HCT116 (cell line): ENCODE measurements around the gene SIPA1L3. TPM values are rescaled to one million over a fixed set of nuclear protein-coding genes. Genes with fewer than 3 reads are reported as not detected.

Experiments used
- ATAC-seq: fragments of 200-7000 bp; cut with Tn5 transposase; 2 replicates; pipeline ENCODE4 v1.9.1; 2020; ENCODE audit warnings: mild to moderate bottlenecking, moderate library complexity
- BruUV-seq: library from RNA; stranded (reverse); fragments of 400-500 nt; replicated peaks from 2 replicates; lab custom pipeline; 2021; lab: Mats Ljungman, UMichigan
- CTCF ChIA-PET: fragments of 300-600 bp; sonication (Branson Sonifier 250); formaldehyde crosslinking; loops from one replicate; lab custom pipeline; 2021; ENCODE audit warnings: antibody characterized with exemption; lab: Charles Lee
- POLR2A ChIA-PET: fragments of 300-600, 350-600 bp; sonication (Branson Sonifier 250); formaldehyde crosslinking; loops from one replicate; lab custom pipeline; 2021; ENCODE audit warnings: antibody characterized with exemption; lab: Charles Lee
- RAD21 ChIA-PET, 2 experiments: fragments of 300-600 bp; sonication (Branson Sonifier 250); formaldehyde crosslinking; loops; one replicate each; lab custom pipeline; 2023; ENCODE audit warnings: low total read pairs in 2 of 2; ENCODE audit not compliant: uncharacterized antibody in 2 of 2, unreplicated experiment in 2 of 2, low non-redundant PET in 1 of 2; lab: Charles Lee
- DNase-seq: peaks from one replicate; pipeline ENCODE4 v3.0.0-alpha.2; 2010; ENCODE audit warnings: low read depth, low spot score
- H2AFZ ChIP-seq: fragments of 200-600 bp; shearing (Covaris generic), sonication (generic); 2 replicates; pipeline ENCODE4 v1.6.1; 2017; ENCODE audit warnings: low read depth, mixed run types, mixed read lengths, antibody characterized with exemption, low read length; ENCODE audit not compliant: poor library complexity, severe bottlenecking
- H3K27ac ChIP-seq: 2 replicates; pipeline ENCODE4 v1.5.1; 2012; ENCODE audit warnings: low read depth, low read length
- H3K27me3 ChIP-seq: fragments of 200-600 bp; sonication (generic); 2 replicates; pipeline ENCODE4 v1.6.1; 2016; ENCODE audit warnings: mixed run types, low read length, mixed read lengths; ENCODE audit not compliant: insufficient read depth
- H3K36me3 ChIP-seq, 2 experiments: fragments of 200-500 bp in 1 of 2; fragments of 200-600 bp in 1 of 2; sonication (Bioruptor generic) in 1 of 2; sonication (generic) in 1 of 2; 2 replicates each; pipeline versions ENCODE4 v1.5.1 to v1.6.1; 2014 to 2016; ENCODE audit warnings: low read length in 2 of 2, inconsistent platforms in 1 of 2, mixed read lengths in 1 of 2, mixed run types in 1 of 2; ENCODE audit not compliant: insufficient read depth in 2 of 2, control insufficient read depth in 1 of 2
- H3K4me1 ChIP-seq, 2 experiments: fragments of 200-600 bp in 1 of 2; sonication (generic) in 1 of 2; 2 replicates each; pipeline versions ENCODE4 v1.5.1 to v1.6.1; 2012 to 2017; ENCODE audit warnings: low read length in 2 of 2, inconsistent platforms in 1 of 2, mild to moderate bottlenecking in 1 of 2, mixed read lengths in 1 of 2, mixed run types in 1 of 2, moderate library complexity in 1 of 2; ENCODE audit not compliant: insufficient read depth in 2 of 2, control insufficient read depth in 1 of 2
- H3K4me2 ChIP-seq: fragments of 200-600 bp; sonication (generic); 2 replicates; pipeline ENCODE4 v1.6.1; 2017; ENCODE audit warnings: mixed run types, low read length, mixed read lengths
- H3K4me3 ChIP-seq, 2 experiments: fragments of 200-600 bp in 1 of 2; sonication (generic) in 1 of 2; replicated peaks in 1 of 2; 2 replicates each; pipeline ENCODE4 v1.5.1; 2011 to 2016; ENCODE audit warnings: low read length in 2 of 2, control low read depth in 1 of 2, low read depth in 1 of 2, mild to moderate bottlenecking in 1 of 2, mixed read lengths in 1 of 2, mixed run types in 1 of 2
- H3K79me2 ChIP-seq: fragments of 200-600 bp; sonication (generic); 2 replicates; pipeline ENCODE4 v1.6.1; 2017; ENCODE audit warnings: mild to moderate bottlenecking, mixed run types, low read length, moderate library complexity, mixed read lengths; ENCODE audit not compliant: insufficient read depth
- H3K9ac ChIP-seq: fragments of 200-600 bp; sonication (generic); 2 replicates; pipeline ENCODE4 v1.6.1; 2016; ENCODE audit warnings: low read length, mixed read lengths
- H3K9me2 ChIP-seq: fragments of 200-600 bp; sonication (generic), shearing (Covaris generic); 2 replicates; pipeline ENCODE4 v1.6.1; 2017; ENCODE audit warnings: mixed run types, mild to moderate bottlenecking, moderate library complexity; ENCODE audit not compliant: insufficient read depth
- H3K9me3 ChIP-seq, 2 experiments: fragments of 200-500 bp in 1 of 2; fragments of 200-600 bp in 1 of 2; sonication (Bioruptor generic) in 1 of 2; sonication (generic) in 1 of 2; 2 replicates each; pipeline ENCODE4 v1.6.1; 2014 to 2017; ENCODE audit warnings: low read length in 2 of 2, mixed read lengths in 2 of 2, inconsistent platforms in 1 of 2, low read depth in 1 of 2, mild to moderate bottlenecking in 1 of 2, mixed run types in 1 of 2, moderate library complexity in 1 of 2; ENCODE audit not compliant: control insufficient read depth in 1 of 2, insufficient read depth in 1 of 2
- H4K20me1 ChIP-seq: fragments of 200-600 bp; sonication (generic), shearing (Covaris generic); 2 replicates; pipeline ENCODE4 v1.6.1; 2017; ENCODE audit warnings: mixed run types, mild to moderate bottlenecking, moderate library complexity; ENCODE audit not compliant: insufficient read depth
- ELF1 ChIP-seq: IDR thresholded peaks from 2 replicates; pipeline ENCODE4 v1.6.1; 2012; ENCODE audit warnings: low read depth, borderline replicate concordance
- EZH2 ChIP-seq: fragments of 200-600 bp; sonication (generic); IDR thresholded peaks from 2 replicates; pipeline ENCODE4 v1.6.1; 2017; ENCODE audit warnings: antibody characterized with exemption, mixed run types
- FOSL1 ChIP-seq: IDR thresholded peaks from 2 replicates; pipeline ENCODE4 v1.6.1; 2012; ENCODE audit warnings: low read depth
- MAX ChIP-seq: IDR thresholded peaks from 2 replicates; pipeline ENCODE4 v1.6.1; 2012
- POLR2AphosphoS5 ChIP-seq: IDR thresholded peaks from 2 replicates; pipeline ENCODE4 v1.6.1; 2011; ENCODE audit warnings: mild to moderate bottlenecking, low read depth, low read length, moderate library complexity
- RAD21 ChIP-seq: IDR thresholded peaks from 2 replicates; pipeline ENCODE4 v1.6.1; 2012; ENCODE audit warnings: low read depth, mild to moderate bottlenecking
- SIN3A ChIP-seq: IDR thresholded peaks from 2 replicates; pipeline ENCODE4 v1.6.1; 2012; ENCODE audit warnings: low read depth
- SRF ChIP-seq: IDR thresholded peaks from 2 replicates; pipeline ENCODE4 v1.6.1; 2012; ENCODE audit warnings: low read depth
- intact Hi-C: fragments of 100-400 bp; cut with micrococcal nuclease; formaldehyde crosslinking; loops from 2 replicates; pipeline ENCODE4 v1.10.0; 2022
- total RNA-seq: library from RNA; stranded (reverse); gene quantifications from one replicate; pipeline ENCODE4 v1.2.1, GENCODE V29; 2021; ENCODE audit not compliant: unreplicated experiment
- TF ChIP-seq, protein P1 (sequence below), 3 experiments: fragments of 200-600 bp in 1 of 3; sonication (generic) in 1 of 3; IDR thresholded peaks in 2 of 3; conservative IDR thresholded peaks in 1 of 3; 2 replicates each; pipeline ENCODE4 v1.5.1; 2012 to 2017; ENCODE audit warnings: low read depth in 2 of 3, low read length in 2 of 3, antibody characterized with exemption in 1 of 3, borderline replicate concordance in 1 of 3, control low read depth in 1 of 3, mild to moderate bottlenecking in 1 of 3, mixed read lengths in 1 of 3, mixed run types in 1 of 3, moderate library complexity in 1 of 3; ENCODE audit not compliant: insufficient read depth in 1 of 3
- TF ChIP-seq, protein P2 (sequence below): IDR thresholded peaks from 2 replicates; pipeline ENCODE4 v1.6.1; 2012

SIPA1L3 gene
- total RNA-seq, 1 experiment from 2014 or later, result 41.8 TPM

GRCh38 chr19:38003438-38004185, 96.6 kb downstream of the SIPA1L3 start:
- TF ChIP-seq SRF (no peak), FOSL1 (no peak), ELF1 (no peak), SIN3A (no peak), POLR2AphosphoS5 (peak; percentile 44), MAX (peak; percentile 64), EZH2 (no peak), RAD21 (no peak)
- TF ChIP-seq, protein P1, sequence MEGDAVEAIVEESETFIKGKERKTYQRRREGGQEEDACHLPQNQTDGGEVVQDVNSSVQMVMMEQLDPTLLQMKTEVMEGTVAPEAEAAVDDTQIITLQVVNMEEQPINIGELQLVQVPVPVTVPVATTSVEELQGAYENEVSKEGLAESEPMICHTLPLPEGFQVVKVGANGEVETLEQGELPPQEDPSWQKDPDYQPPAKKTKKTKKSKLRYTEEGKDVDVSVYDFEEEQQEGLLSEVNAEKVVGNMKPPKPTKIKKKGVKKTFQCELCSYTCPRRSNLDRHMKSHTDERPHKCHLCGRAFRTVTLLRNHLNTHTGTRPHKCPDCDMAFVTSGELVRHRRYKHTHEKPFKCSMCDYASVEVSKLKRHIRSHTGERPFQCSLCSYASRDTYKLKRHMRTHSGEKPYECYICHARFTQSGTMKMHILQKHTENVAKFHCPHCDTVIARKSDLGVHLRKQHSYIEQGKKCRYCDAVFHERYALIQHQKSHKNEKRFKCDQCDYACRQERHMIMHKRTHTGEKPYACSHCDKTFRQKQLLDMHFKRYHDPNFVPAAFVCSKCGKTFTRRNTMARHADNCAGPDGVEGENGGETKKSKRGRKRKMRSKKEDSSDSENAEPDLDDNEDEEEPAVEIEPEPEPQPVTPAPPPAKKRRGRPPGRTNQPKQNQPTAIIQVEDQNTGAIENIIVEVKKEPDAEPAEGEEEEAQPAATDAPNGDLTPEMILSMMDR (IDR thresholded peaks at IDR 0.05 in 2 of 3, conservative IDR thresholded peaks at IDR 0.05 in 1 of 3; ENCODE audit: borderline replicate concordance in 1 of 3, insufficient read depth in 1 of 3, low read depth in 2 of 3, low read length in 2 of 3), result no peak
- TF ChIP-seq, protein P2, sequence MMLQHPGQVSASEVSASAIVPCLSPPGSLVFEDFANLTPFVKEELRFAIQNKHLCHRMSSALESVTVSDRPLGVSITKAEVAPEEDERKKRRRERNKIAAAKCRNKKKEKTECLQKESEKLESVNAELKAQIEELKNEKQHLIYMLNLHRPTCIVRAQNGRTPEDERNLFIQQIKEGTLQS, result no peak
- Histone ChIP-seq H3K9me2 (no peaks in the 10 kb centered on the region), H3K79me2 (peaks cover 60% of the 10 kb centered on the region), H2AFZ (no peak overlapping the region), H3K4me1 (peaks cover 49 to 77% of the 10 kb centered on the region in 2 experiments), H3K4me3 (peak overlapping the region; percentile 42 to 51), H4K20me1 (no peaks in the 10 kb centered on the region), H3K9me3 (no peaks in the 10 kb centered on the region), H3K36me3 (no peaks in the 10 kb centered on the region), H3K4me2 (peak overlapping the region; percentile 69), H3K9ac (peak overlapping the region; percentile 67), H3K27me3 (no peaks in the 10 kb centered on the region), H3K27ac (peak overlapping the region; percentile 85)
- DNase-seq (no peak), ATAC-seq (peak; percentile 6; the same call in 1 of the 2 replicates)
- no TSS peak for BruUV-seq
- intact Hi-C loops, result no loop called here
- CTCF ChIA-PET, result interaction anchor here (1.0 to 1.6 kb wide), 3 partner anchors 11 to 101 kb away, joined by 3 to 14 read pairs (median 7); no protein-coding TSS in a partner anchor
- RAD21 ChIA-PET, result interaction anchor here in 1 of 2 experiments (1.1 kb wide), 1 partner anchor 101 kb away, joined by 3 read pairs; no protein-coding TSS in a partner anchor
- POLR2A ChIA-PET, result interaction anchor here (0.6 to 2.8 kb wide), 14 partner anchors 9 to 371 kb away, joined by 3 to 25 read pairs (median 5); partner anchors contain the start of genes PSMD8, SIPA1L3 and WDR87
